Breast epithelium (tissue), 4 donors: ENCODE results near the gene AJM1. TPM values are rescaled to one million over a fixed set of nuclear protein-coding genes. Genes with fewer than 3 reads are reported as not detected.

Source experiments
- DNase-seq, 2 donors: peaks; one replicate each; pipeline ENCODE4 v3.0.0-alpha.2; 2019; ENCODE audit warnings: low spot score in 2 of 2
- H3K27ac ChIP-seq, 2 donors: fragments of 200-600 bp; sonication (generic) in 1 of 2; one replicate each; pipeline ENCODE4 v1.5.1; 2016 to 2019; ENCODE audit warnings: mild to moderate bottlenecking in 1 of 2
- H3K27me3 ChIP-seq, 2 donors: fragments of 200-600 bp; sonication (generic) in 1 of 2; one replicate each; pipeline versions ENCODE4 v1.5.1 to v1.6.0; 2017 to 2019; ENCODE audit warnings: control low read depth in 1 of 2, mild to moderate bottlenecking in 1 of 2
- H3K36me3 ChIP-seq: fragments of 200-600 bp; one replicate; pipeline ENCODE4 v1.5.1; 2019
- H3K4me1 ChIP-seq, 2 donors: fragments of 200-600 bp; sonication (generic); one replicate each; pipeline ENCODE4 v1.5.1; 2016 to 2019; ENCODE audit warnings: control low read depth in 1 of 2
- H3K4me3 ChIP-seq, 3 donors: fragments of 200-600 bp; sonication (generic); 1 replicate in 2 of 3; 2 replicates in 1 of 3; pipeline ENCODE4 v1.5.1; 2016 to 2019; ENCODE audit warnings: mild to moderate bottlenecking in 3 of 3, moderate library complexity in 2 of 3
- H3K9me3 ChIP-seq, 2 donors: fragments of 200-600 bp; sonication (generic) in 1 of 2; one replicate each; pipeline ENCODE4 v1.5.1; 2016 to 2019; ENCODE audit warnings: control low read depth in 1 of 2
- CTCF ChIP-seq, 3 donors: fragments of 450-650 bp; IDR thresholded peaks; one replicate each; pipeline ENCODE4 v1.5.1; 2016 to 2017; ENCODE audit warnings: antibody characterized with exemption in 3 of 3, mild to moderate bottlenecking in 3 of 3, moderate library complexity in 3 of 3
- POLR2A ChIP-seq: fragments of 450-650 bp; IDR thresholded peaks from one replicate; pipeline ENCODE4 v1.6.1; 2016; ENCODE audit warnings: antibody characterized with exemption, mild to moderate bottlenecking, moderate library complexity
- POLR2AphosphoS5 ChIP-seq, 3 donors: sonication (generic); formaldehyde crosslinking; IDR thresholded peaks; one replicate each; pipeline ENCODE4 v1.6.1; 2017; ENCODE audit warnings: antibody characterized with exemption in 3 of 3
- intact Hi-C: fragments of 100-400 bp; cut with DNase I; formaldehyde crosslinking; loops from one replicate; pipeline ENCODE4 v1.15.1; 2023; ENCODE audit warnings: low total_unique reads
- total RNA-seq, 3 donors: library from RNA; depleted of rRNA; stranded (reverse); fragments of >200 nt; gene quantifications; one replicate each; pipeline ENCODE4 v1.1.0, GENCODE V29; 2016

Gene AJM1
- total RNA-seq, 3 donors from 2014 or later: 1.0 to 2.3 (median 1.1) TPM

GRCh38 chr9:136849960-136850865, 7.9 kb downstream of the AJM1 start:
- Histone ChIP-seq H3K36me3 (no peaks in the 10 kb centered on the region), H3K27me3 (peaks cover 9 to 21% of the 10 kb centered on the region in 2 donors), H3K4me1 (peaks cover 9 to 21% of the 10 kb centered on the region in 2 donors), H3K4me3 (peak overlapping the region; percentile 70 to 91 (median 78)), H3K9me3 (no peaks in the 10 kb centered on the region), H3K27ac (peak overlapping the region; percentile 78 to 95)
- no peak for DNase-seq
- TF ChIP-seq CTCF (IDR thresholded peaks at IDR 0.05) (no peak), POLR2AphosphoS5 (IDR thresholded peaks at IDR 0.05) (no peak), POLR2A (no peak)
- intact Hi-C loops: no loop called here

- Histone ChIP-seq H3K36me3 (no peaks in the 10 kb centered on the region), H3K9me3 (no peaks in the 10 kb centered on the region), H3K27ac (no peak overlapping the region), H3K4me1 (peaks cover 9 to 21% of the 10 kb centered on the region in 2 donors), H3K4me3 (no peak overlapping the region), H3K27me3 (peaks cover 2 to 12% of the 10 kb centered on the region in 2 donors)
- no peak for DNase-seq
- intact Hi-C loops: no loop called here
- TF ChIP-seq POLR2AphosphoS5 (IDR thresholded peaks at IDR 0.05) (no peak), CTCF (IDR thresholded peaks at IDR 0.05) (no peak), POLR2A (no peak)
Measured at GRCh38 chr9:136850866-136851775, 8.8 kb downstream of the AJM1 start.

GRCh38 chr9:136851941-136852663, 9.8 kb downstream of the AJM1 start, which contains the start of gene MAMDC4:
Gene MAMDC4, plus strand, starts transcription at chr9:136852346. Its CDS starts 71 bp downstream, at chr9:136852417.
- intact Hi-C loops: no loop called here
- no peak for DNase-seq
- H3K27ac ChIP-seq: no peak within 1 kb of the TSS

More at GRCh38 chr9:136851941-136852663, 9.8 kb downstream of the AJM1 start, which contains the start of gene MAMDC4:
- no peak within 1 kb of the TSS for H3K4me3 ChIP-seq
- no peak for TF ChIP-seq POLR2AphosphoS5 (IDR thresholded peaks at IDR 0.05)
- no peak for TF ChIP-seq POLR2A
- no peak for TF ChIP-seq CTCF (IDR thresholded peaks at IDR 0.05)
- H3K27me3 ChIP-seq: peaks cover 0 to 2% of the 10 kb centered on the region in 2 donors
- H3K4me1 ChIP-seq: peaks cover 9 to 11% of the 10 kb centered on the region in 2 donors
- no peaks in the 10 kb centered on the region for H3K9me3 ChIP-seq
- no peaks in the 10 kb centered on the region for H3K36me3 ChIP-seq
